SK-N-DZ (cell line): ENCODE data around the gene CLDN19.

Experiments used
- DNase-seq: peaks from one replicate; pipeline ENCODE4 v3.0.0-alpha.2; 2015; ENCODE audit warnings: low spot score

Gene CLDN19

DNA sequence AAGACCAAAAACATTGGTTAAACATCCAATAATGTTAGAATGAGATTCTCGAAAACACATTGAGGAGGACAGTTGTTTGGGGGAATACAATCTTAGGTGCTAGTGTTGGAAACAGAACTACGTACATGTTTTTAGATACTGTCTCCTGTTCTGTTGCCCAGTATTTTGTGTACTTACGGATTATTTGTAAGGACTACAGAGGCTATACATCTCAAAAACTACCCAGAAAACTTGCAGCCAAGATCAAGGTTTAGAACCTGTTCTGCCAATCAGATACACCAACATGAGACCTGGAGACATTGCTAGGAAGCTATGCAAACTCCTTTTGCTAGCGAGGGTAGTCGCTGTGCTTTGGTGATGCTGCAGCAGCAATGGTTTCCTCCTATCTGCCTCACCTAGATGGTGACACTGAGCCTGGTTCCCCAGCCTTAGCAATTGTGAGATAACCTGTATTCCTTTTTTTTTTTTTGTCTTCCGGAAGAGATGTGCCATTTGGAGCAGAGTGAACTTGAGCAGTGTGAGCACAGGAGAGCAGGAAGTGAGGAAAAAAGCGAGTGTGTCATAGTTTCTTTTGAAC is 36.1 kb downstream of the CLDN19 start:
- no peak for DNase-seq

DNA sequence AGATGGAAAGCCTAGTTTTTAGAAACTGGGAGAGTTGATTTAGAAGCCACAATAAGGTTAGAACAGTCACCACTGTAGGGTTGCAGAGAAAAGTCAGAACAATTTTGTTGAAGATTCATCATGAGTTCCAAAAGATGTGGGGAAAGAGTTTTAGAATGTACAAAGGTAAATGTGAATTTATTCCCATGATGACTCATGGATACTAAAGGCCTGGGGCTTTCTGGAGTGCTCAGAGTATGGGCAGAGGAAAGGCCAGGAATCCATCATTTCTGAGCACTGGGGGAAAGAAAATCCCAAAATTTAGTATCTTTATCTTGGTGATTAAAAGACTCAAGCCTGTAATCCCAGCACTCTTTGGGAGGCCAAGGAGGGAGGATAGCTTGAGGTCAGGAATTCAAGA is 40.0 kb downstream of the CLDN19 start:
- DNase-seq: no peak

DNA sequence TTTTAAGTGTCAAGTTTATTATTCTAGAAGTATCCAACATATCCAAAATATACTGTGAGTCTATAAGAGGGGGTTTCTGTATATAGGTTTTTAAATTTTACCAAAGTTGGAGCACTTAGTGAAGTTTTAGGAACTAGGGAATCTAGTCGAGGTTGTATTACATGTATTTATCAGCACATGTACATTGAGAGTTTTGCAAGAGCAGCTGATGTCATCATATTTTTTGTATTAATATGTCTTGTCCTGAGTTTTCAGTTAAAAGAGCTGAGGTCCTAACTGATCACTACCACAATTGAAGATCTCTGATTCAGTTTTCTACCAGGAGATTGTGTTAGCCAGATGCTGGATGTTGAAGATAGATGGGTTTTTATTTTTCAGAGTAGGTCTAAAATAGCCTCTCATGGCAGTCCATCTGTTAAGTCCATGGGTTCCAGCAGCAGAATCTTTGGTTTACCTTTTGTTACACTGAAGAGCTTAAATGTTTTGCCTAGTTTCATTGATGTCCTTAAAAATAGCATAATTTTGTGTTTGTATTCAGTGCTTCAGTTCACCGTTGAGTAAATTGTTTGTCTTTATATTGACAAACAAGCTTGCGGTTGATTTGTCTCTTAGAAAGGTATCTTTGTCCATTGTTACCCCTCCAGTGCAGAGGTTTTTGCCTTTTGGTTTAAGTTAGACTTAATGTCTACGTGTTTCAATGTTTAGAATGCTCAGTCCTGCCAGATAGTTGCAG is 41.8 kb downstream of the CLDN19 start:
- DNase-seq: no peak

DNA sequence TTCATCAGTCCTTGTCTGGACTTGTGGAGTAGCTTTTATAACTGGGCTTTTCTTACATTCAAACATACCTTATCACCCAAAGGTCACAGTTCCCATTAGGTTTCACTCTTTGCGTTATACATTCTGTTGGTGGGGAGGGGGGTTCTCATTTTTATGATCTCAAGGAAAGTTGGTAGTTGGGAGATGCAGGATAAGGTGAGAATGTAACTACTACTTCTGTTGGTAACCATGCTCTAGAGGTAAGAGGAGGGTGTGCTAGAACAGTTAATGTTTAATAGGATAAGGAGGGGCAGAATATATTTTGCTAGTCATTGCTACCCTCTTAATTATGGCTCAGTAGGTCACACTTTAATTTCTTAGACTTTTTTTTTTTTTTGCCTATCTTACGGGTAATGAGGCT is 47.1 kb downstream of the CLDN19 start:
- DNase-seq: no peak

DNA sequence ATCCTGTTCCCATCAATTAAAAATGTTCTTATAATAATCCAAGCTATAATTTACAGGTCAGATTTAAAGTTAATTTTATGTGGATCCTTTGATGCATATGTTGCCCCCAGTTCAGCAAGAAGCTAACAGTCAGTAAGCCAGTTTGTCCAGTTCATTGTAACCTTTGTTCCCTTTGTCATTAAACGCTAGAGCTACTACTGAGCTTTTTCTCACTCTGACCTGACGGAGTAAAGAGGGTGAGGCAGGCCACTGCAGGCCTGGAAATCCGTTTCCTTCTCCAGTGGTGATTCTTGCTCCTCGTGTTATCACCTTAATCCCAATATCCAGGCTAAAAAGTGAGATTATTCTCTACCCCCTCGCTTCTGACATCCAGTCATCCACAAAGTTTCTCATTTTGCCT is 47.6 kb downstream of the CLDN19 start:
- DNase-seq: no peak

DNA sequence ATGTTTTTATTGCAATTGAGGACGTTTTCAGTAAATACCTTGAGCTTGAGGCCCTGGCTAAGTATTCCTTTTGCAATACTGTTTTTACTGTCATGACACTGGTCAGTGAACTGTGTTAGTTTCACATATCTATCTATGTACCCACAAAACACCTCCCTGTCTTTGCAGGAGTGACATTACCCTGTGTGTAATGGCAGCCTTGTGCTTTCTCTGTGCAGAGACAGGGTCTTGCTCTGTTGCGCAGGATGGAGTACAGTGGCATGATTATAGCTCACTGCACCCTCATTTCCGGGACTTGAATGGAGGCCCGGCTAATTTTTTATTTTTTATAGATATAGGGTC is 48.9 kb downstream of the CLDN19 start:
- no peak for DNase-seq

DNA sequence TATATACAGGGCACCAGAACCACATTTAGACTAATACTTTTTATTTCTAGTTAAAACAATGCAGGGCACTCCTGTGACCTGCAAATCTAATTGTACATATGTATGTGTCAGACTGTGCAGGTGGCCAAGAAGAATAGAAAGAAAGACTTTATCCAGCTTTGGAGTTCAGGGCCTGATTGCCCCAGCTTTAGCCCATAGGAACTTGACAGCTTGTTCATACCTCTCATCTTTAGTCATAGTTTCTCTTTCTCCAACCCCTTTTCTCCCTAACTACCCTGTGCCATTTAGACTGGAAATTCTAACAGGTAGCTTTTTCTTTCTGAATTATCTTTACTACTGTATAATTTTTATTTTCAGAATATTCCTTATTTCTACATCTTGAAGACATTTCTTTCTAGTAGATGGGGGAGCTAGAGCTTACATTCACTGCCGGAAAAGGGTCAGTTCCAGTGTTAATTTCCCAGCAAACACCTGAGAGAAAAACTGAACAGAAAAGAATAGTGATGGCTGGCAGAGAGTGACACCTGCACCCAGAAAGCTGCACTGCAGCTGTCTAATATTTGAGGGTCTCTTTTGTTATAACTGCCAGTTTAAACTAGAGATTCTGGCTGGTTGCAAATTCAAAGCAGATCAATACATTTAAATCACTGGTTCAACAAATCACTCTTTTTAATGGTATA is 49.4 kb downstream of the CLDN19 start:
- no peak for DNase-seq

DNA sequence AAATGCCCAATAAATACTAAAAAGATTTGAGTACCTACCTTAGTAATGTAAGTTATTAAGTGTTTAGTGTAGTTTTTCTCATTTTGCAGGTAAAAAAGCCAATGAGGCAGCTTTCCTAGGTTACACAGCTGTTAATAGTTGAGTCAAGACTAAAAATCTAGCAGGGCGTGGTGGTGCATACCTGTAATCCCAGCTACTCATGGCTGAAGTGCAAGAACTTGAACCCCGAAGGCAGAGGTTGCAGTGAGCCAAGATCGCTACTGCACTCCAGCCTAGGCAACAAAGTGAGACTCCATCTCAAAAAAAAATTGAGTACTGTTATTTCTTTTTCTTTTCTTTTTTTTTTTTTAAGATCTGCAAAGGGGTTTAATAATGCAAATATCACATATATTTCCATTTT is 50.1 kb downstream of the CLDN19 start:
- DNase-seq: no peak

DNA sequence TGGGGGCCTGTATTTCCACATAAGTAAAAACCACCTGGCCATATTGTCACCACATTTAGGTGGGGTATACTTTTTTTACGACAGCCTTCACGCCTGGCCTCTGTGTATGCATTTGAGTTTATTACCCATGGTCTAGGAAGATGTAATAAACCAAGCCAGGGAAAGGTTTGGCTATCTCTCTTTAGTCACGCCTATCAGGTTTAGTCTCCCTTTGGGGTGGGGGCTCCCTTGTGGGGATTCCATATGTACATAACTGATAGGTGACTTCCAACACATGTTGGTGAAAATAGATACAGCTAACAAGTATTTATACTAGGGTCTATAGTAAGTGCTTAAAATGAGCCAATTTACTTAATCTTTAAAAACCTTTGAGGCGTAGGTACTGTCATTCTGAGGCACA is 53.6 kb downstream of the CLDN19 start:
- no peak for DNase-seq

DNA sequence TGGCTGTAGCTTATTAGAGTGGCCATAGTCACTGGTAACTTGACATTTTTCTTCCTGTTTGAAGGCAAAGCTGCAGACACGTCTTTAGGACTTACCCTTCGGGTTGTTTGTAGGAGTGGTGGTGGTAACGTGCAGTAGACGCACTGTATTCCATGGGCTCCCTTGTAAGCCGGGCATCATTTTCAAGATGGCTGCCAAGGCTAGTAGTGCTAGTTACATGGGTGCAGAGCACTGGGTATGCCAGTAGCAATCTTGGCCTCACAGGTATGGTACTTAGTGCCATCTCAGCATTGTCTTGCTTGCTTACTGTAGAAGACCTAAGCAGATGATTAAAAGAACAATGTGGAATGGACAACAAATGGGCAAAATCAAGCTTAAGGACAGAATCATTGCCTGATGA is 55.9 kb downstream of the CLDN19 start:
- peak; percentile 30 for DNase-seq
